Pons (tissue), 1 donor: ENCODE results near the gene SCN1A.
"Not testable (repeated sequence)": the region's sequence is repeated elsewhere in the genome, so short reads cannot be mapped to it uniquely, and the experiment has no call there.

Experiments used
- DNase-seq: peaks from one replicate; pipeline ENCODE4 v3.0.0-alpha.2; 2016; ENCODE audit warnings: low spot score

SCN1A gene

DNA sequence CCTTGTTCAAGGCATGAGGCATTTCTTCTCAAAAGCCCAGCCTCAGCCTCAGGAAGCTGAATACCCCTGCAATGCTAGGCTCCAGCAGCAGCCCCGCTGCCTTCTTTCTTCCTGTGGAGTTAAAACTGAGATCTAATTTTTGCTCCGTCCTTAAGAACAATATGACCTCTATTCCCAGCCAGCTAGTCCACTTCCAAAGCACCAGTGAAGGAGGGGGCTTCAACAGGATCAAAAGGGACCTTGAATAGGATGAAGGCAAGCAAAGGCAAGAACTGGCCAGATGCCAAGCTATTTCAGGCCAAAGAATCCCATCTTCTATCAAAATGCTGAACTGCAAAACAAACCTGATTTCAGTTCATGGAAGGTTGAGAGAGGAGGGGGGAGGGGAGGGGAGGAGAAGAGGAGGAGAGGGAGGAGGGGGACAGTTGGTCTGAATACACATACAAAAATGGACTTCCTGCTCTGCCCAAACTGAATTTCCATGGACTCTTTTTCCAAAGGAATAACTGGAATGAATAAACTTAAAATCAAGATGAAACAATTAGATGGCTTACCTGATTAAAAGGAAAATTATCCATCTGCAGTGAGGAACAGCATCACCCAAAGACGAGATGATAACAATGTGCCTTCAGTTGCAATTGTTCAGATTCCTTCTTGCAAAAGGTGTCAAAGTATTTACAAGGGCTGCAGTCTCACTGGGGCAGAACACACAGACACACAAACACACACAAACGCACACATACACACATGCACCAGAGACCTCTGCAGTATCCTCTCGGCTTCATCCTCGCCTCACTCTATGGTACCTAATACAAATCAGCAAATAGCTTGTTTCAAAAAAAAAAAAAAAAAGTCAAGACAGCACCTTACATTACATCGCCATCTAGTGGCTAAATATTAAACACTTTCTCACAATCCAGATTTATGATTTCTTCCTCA lies at the start of gene SCN1A:
SCN1A (minus strand) TSS at position 804 of the 939 bp plus-strand sequence. CDS start 54,399 bp downstream, outside the sequence.
- DNase-seq = peak; percentile 58

DNA sequence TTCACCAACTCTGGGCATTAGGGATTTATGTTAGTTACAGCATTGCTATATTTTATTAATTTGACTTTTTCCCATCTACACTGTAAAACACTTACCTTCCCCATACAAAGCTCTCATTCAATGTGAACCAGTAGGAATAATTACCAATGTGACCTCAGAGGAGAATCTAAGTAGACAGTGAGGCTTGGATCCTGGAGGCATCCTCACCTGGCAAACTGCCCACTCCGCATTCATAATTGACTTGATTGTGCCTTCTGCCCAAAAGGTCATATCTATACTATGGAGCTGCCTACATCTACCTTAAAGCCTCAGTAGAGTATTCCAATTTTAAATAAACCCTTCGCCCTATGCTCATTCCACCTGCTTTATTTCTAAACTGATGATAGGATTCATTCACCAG lies 45.4 kb upstream of the SCN1A start:
- no peak for DNase-seq

DNA sequence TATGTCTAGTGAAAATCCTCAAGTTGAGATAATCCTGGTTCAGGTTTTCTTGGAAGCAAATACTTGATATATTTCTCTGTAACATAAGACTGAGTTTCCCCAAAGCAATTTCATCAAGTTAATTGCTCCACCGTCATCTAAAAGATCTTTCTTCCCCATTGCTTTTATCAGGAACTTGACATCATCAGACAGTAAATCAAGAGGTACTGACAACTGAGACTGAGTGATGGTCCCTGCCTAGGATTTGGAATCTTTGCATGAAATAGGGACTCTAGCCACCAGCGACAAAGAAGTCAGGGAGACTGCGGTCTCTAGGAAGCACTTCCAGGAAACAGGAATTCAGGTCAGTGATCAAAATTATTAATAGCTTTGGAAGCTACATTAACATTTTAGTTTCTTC lies 43.4 kb upstream of the SCN1A start:
- no peak for DNase-seq

DNA sequence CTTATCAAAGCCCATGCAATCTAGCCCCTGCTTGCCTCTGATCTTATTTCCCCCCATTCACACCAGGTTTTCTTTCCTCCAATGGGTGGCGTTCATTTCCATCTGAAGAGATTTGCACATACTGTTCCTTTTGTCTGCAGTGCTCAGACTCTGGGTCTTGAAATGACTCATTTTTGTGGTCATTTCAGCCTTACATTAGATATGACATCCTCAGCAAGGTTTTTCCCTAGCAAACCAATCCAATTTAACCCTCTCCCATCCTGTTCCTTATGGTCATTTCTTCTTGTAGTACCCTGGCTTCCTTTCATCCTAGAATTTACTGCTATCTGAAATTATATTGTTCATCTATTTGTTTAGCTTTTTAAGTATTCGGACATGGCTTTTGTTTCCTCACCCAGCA lies 42.5 kb upstream of the SCN1A start:
- no peak for DNase-seq

DNA sequence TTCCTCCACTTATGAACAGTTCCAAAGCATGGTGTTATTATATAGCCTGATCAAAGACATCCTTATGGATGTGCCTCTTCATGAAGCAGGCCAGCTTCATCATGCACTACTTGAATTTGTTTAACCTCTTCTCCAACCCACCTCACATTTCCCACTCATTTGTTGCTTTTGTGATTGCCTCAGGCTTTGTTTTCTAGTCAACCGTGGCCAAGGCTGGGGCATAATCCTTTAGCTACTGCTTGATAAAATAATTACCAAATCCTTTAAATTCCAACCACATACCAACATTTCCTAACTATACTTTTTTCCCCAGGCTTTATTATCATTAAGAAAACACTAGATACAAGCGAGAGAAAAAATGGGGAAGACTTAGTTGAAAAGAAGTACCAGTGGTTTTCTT lies 39.6 kb upstream of the SCN1A start:
- DNase-seq = no peak

DNA sequence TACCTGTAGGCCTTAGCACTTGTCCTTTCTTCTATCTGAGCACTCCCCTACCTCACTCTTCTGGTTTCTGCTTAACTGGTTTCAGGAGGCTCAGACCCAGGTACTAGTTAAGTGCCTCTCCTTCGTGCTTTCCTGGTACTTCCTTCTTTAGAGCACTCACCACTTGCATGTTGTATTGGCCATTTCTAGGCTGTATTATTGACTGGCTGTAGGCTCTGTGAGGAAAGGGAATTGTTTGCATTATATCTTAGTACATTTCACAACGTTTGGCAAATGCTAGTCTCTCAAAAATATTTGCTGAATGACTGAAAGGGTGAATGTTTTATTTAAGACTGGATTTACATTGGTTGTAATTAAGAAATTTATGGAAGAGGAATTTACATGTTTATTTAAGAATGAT lies 36.0 kb upstream of the SCN1A start:
- no peak for DNase-seq

DNA sequence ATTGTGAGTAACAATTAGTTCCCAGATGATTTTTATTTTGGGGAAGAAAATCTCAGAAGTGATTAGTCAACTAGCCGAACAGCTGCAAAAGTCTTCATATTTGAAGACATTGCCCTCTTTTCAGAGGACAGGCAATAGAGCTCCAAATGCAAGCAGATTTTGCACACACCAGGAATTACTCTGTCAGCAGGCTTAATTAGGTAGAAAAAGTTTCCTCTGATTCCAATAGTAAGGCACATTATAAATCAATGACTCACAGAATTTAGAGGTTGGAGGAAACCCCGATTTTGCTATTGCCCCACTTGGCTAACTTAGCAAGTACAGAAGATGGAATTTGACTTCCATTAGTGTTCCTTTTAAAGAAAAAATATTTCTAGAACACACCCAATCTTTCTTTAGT lies 30.7 kb upstream of the SCN1A start:
- no peak for DNase-seq

DNA sequence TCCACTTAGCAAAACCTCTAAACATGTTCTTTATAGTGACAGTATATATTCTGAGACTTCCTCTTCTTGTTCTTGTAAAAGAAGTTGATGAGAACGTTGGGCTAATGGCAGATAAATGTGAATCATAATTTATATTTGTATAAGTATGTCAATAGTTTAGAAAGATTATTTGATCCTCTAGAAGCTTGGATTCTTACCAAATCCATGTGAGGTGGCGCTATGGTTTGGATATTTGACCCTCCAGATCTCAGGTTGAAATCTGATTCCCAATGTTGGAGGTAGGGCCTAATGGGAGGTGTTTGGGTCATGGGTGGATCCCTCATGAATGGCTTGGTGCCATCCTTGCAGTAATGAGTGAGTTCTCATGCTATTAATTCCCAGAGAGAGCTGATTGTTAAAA lies 29.8 kb upstream of the SCN1A start:
- no peak for DNase-seq

DNA sequence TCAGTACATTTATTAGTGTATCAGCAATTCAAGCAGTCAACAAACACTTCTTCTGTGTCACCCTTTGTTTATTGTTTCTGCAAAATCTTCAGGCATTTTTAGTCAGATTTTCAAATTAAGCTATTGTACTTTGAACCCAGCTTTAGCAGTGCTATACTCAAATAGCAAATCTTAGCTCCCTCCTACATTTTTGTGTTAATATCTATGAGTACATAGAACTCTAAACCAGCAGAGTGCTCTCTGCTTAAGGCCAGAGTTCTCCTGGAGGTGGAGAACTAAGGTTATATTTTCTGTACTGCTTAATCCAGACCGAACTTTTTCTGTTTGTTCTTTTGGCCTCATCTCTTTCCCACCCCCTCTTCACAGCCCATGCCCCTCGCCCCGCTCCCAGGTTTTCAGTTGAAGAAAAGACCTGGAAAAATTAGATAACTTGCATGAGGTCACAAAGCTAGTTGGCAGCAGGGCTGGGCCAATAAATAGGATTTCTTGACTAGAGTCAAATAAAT lies 29.2 kb upstream of the SCN1A start:
- DNase-seq = no peak

DNA sequence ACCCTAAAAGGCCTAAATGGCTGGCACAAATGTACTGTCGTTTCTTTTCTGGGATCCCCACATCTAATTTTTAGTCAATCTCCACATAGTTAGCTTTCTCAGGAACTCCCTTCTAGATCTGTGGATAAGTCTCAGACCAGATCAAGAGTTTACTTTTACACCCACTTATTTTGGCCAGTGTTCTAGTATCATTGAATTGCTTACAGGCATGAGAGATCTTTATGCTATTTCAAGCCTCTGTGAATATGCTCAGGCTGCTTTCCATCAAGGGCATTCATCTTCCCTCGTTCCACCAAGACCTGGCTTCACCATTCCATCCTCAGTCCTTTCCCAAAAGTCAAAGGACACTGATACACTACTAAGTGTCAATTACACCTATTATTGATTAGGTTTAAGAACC lies 27.8 kb upstream of the SCN1A start:
- DNase-seq = no peak

DNA sequence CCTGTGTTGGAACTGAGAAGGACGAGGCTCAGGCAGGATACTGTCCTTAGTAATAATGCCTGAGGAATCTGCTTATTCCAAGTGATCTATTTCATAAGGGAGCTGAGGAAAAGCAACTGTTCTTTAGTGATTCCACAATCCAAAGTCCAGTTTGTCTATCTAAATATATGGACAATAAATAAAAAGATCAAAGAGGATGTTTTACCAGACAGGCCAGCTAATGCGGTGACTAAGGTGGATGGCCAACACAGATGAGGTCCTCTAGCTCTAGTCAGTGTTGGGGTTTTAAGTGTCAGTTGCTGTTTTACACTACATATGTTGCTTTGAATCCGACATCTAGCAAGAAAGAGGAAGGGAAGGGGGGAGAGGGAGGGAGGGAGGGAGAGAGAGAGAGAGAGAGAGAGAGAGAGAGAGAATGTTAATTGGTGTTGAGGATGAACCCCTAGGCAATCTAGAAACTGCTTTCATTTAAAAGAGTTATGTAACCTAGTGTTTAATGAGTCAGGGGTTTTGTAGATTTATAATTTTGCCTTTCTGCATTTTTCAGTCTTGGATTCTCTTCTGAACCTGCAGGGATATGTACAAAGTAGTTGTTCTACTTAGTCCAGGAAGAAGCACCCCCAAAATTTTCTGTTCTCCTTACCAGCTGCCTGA lies 27.0 kb upstream of the SCN1A start:
- DNase-seq = no peak

DNA sequence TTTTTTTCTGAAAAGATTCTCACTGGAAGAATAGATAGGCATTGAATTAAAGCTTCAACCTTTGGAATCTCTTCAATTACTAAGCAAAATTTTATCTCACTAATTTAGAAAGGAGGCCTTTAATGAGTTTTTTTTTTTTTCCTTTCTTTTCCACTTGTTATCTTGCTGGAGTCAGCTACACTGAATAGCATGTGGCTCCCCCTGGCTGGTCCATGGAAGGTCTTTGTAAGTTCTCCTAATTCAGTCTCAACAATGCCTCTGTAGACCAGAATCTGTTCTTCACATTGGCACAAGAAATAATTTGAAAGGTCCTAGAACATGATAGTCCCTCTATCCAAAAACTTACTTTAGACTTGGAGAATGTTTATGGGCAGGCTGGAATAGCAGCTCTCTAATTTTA lies 24.2 kb upstream of the SCN1A start:
- DNase-seq = no peak

DNA sequence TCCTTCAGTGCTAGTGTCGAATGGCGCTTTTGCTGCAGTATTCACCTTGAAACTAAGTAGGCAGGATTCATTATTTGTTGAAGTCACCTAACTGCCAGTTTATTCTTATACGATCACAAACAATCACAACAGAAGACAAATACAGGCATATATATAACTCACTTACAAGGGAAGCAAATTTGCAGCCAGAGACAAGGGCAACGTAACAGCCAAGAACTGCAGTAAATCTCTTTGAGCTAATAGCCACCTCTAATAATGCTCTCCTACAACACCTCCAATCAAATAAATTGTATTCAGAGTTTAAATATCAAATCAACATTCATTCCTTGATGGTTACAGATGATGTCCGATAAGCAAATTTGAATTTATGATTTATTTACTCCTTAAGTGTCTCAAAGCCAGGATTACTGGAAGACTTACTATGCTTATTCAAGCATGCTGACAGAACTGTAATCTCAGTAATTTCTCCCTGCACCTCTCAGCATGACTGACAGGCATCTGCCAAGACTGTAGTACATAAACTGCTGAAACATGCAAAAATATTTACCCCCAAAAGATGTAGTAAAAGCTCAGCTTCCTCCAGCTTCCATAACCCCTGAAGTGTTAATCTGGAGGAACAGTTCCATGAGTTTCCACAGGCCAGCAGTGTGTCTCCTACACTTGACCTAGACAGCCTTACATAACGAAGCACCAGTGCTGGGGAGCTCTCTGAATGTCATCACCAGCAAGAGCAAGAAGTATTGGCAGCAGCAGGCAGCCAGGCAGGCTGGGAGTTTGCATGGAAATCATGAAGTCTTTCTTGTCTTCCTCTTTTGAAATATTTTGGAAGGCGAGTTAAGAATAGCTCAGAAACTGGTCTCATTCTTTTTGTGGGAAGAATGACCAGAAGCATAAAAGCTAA lies 20.9 kb upstream of the SCN1A start:
- DNase-seq = peak; percentile 37

DNA sequence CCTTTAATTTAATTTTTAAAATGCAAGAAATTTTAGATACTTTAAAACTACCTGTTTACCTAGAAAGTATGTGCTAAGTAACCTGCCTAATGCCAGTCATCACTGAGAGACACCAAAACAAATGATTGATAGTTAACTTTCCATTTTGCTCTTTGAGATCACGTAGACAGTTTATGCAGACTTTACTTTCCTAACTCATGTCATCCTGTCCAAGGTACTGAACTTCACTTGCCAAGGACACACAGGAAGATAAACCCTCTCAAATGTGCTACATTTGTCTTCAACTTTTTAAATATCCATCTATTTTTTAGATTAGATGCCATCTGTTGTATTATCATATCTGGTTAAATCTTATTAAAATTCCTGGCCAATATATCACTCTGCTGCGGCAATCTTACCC lies 20.1 kb upstream of the SCN1A start:
- DNase-seq = no peak

DNA sequence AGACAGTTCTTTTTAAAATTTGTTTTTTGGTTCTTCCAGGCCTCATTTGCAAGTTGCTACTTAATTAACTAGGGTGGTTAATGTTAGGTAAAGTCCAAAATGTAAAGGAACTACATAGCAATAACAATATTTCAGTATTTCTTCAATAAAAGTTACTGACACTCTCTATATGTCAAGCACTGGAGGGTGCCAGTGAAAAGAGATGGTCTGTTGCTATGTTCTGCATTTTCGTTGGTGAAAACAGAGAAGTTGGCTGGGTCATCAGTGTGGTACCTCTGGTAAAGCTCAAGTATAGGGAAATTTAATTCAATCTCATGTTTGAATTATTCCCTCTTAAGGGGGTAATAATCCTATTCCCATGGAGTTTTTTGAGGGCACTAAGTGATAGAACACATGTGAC lies 16.3 kb upstream of the SCN1A start:
- DNase-seq = no peak

DNA sequence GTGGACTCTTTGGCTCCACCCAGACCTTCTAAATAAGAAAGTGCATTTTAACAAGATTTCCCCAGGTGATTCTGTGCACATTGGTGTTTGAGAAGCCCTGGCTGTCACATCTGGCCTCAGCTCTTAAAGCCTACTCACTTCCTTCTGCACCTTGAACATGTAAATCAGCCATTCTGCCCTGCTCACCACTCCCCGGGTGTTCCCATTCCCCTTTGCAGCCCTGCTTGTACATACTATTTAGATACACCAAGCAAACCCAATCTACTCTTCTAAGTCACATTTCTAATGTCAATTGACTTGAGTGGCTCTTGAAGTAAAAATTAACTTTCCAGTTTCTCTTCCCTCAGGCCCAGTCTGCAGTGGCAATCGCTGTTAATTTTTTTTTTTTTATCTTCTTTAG lies 13.1 kb upstream of the SCN1A start:
- DNase-seq = no peak

DNA sequence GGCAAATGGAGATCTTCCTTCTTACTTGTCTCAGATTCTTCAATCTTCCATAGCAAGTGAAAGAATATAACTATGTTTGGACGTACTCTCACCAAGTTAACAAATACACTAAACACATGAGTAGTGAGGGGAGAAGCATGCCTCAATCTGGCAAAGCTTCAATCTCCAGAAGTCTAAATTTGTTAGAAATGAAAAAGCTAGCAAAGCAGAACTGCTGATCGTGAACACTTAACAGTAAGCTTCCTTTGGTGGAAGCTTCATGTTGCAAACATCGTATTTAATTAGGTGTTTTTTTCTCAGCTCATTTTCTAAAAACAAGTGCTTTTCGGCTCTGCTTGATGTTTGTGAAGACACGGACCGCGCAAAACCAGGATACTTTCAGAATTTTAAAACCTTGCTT lies 12.7 kb upstream of the SCN1A start:
- DNase-seq = no peak

DNA sequence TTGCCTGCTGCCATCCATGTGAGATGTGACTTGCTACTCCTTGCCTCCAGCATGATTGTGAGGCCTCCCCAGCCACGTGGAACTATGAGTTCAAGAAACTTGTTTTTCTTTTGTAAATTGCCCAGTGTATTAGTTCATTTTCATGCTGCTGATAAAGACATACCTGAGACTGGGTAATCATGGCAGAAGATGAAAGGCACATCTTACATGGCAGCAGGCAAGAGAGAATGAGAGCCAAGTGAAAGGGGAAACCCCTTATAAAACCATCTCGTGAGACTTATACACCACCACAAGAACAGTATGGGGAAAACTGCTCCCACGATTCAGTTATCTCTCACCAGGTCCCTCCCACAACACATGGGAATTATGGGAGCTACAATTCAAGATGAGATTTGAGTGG lies 11.7 kb upstream of the SCN1A start:
- DNase-seq = not testable (repeated sequence)

DNA sequence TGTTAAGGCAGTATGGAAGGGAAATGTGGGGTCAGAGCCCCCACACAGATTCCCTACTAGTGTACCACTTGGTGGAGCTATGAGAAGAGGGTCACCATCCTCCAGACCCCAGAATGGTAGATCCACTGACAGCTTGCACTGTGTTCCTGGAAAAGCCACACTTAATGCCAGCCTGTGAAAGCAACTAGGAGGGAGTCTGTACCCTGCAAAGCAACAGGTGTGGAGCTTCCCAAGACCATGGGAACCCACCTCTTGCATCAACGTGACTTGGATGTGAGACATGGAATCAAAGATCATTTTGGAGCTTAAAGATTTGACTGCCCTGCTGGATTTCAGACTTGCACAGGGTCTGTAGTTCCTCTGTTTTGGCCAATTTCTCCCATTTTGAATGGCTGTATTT lies 10.8 kb upstream of the SCN1A start:
- no peak for DNase-seq

DNA sequence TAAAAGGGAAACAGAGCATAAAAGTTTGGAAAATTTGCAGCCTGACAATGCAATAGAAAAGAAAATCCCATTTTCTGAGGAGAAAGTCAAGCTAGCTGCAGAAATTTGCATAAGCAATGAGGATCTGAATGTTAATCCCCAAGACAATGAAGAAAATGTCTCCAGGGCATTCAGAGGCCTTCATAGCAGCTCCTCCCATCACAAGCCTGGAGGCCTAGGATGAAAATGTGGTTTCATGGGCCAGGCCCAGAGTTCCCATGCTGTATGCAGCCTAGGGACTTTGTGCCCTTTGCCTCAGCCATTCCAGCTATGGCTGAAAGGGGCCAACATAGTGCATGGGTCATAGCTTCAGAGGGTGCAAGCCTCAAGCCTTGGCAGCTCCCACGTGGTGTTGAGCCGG lies 10.3 kb upstream of the SCN1A start:
- DNase-seq = no peak

DNA sequence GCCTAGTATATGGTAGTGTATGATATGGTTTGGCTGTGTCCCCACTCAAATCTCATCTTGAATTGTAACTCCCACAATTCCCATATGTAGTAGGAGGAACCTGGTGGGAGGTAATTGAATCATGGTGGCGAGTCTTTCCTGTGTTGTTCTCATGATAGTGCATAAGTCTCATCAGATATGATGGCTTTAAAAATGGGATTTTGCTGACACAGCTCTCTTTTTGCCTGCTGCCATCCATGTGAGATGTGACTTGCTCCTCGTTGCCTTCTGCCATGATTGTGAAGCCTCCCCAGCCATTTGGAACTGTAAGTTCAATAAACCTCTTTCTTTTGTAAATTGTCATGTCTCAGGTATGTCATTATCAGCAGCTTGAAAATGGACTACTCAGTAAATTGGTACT lies 9.5 kb upstream of the SCN1A start:
- DNase-seq = no peak

DNA sequence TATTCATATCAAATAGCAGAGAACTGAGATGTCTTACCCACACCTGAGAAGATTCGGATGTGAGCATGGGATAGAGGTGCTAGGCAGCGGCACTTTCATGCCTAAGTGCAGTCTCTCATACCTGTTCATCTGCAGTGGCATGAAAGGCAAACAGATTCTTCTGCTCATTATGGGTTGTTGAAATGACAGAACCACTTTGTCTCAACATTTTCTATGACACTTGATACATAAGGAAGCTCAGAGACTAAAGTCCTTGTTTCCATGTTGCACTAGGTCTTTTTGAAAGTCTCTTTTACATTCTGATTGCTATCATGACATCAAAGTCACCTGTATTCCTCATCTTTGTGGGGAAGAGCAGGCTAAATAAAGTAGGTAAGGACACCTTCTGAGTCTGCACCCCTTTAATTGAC lies 8.0 kb upstream of the SCN1A start:
- DNase-seq = no peak
